Neutrophil (primary cell): Measurements from ENCODE around the gene NSD1.

Experiments used
- H3K27ac ChIP-seq: fragments of 200-600 bp; sonication (generic); 2 replicates; pipeline ENCODE4 v1.5.1; 2016; ENCODE audit warnings: mild to moderate bottlenecking, moderate library complexity
- H3K27me3 ChIP-seq: fragments of 200-600 bp; sonication (generic); 2 replicates; pipeline ENCODE4 v1.6.0; 2016; ENCODE audit warnings: mild to moderate bottlenecking
- H3K36me3 ChIP-seq: fragments of 200-600 bp; sonication (generic); 2 replicates; pipeline ENCODE4 v1.5.1; 2017
- H3K4me1 ChIP-seq, 2 experiments: fragments of 200-600 bp in 1 of 2; sonication (generic) in 1 of 2; 1 replicate in 1 of 2; 2 replicates in 1 of 2; pipeline versions ENCODE4 v1.5.1 to v1.6.1; 2013 to 2016; ENCODE audit warnings: low read depth in 1 of 2, low read length in 1 of 2, mild to moderate bottlenecking in 1 of 2, moderate library complexity in 1 of 2; ENCODE audit not compliant: control insufficient read depth in 1 of 2, insufficient read depth in 1 of 2
- H3K4me3 ChIP-seq, 2 experiments: fragments of 200-600 bp in 1 of 2; sonication (generic) in 1 of 2; 1 replicate in 1 of 2; 2 replicates in 1 of 2; pipeline ENCODE4 v1.5.1; 2013 to 2016; ENCODE audit warnings: low read depth in 1 of 2, low read length in 1 of 2, mild to moderate bottlenecking in 1 of 2, moderate library complexity in 1 of 2
- H3K9me3 ChIP-seq: fragments of 200-600 bp; sonication (generic); 2 replicates; pipeline ENCODE4 v1.5.1; 2016
- TF ChIP-seq, protein P1 (sequence below): fragments of 200-600 bp; sonication (generic); IDR thresholded peaks from 2 replicates; pipeline ENCODE4 v1.5.1; 2016; ENCODE audit warnings: antibody characterized with exemption

The NSD1 gene

DNA sequence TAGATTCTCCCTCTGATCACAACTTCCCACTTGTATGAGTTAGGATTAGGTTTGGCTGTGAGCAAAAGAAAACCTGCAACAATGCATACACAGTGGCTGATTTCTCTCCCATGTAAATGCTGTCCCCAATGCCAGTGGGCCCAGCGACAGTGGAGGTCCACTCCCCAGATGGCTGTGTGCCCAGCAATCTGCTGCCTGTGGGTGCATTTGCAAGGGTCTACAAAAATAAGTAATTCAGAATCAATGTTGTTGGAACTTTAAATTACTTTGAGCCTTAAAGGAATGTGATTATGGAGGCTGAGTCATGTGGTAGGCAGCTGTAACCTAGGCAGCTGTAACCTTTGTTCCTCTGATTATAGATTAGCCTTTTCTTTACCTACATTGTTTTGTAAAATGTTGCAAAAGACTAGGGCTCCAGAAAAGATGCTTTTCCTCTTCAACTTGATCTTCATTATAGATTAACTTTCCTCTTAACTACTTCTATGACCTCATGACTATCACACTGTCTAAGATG lies 192.4 kb downstream of the NSD1 start:
- H3K9me3 ChIP-seq = no peaks in the 10 kb centered on the region
- no peak overlapping the region for H3K4me3 ChIP-seq
- H3K4me1 ChIP-seq = peaks cover 12 to 15% of the 10 kb centered on the region in 2 experiments
- TF ChIP-seq, protein P1, sequence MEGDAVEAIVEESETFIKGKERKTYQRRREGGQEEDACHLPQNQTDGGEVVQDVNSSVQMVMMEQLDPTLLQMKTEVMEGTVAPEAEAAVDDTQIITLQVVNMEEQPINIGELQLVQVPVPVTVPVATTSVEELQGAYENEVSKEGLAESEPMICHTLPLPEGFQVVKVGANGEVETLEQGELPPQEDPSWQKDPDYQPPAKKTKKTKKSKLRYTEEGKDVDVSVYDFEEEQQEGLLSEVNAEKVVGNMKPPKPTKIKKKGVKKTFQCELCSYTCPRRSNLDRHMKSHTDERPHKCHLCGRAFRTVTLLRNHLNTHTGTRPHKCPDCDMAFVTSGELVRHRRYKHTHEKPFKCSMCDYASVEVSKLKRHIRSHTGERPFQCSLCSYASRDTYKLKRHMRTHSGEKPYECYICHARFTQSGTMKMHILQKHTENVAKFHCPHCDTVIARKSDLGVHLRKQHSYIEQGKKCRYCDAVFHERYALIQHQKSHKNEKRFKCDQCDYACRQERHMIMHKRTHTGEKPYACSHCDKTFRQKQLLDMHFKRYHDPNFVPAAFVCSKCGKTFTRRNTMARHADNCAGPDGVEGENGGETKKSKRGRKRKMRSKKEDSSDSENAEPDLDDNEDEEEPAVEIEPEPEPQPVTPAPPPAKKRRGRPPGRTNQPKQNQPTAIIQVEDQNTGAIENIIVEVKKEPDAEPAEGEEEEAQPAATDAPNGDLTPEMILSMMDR = no peak
- H3K27ac ChIP-seq = no peak overlapping the region
- no peaks in the 10 kb centered on the region for H3K27me3 ChIP-seq
- peaks cover 23% of the 10 kb centered on the region for H3K36me3 ChIP-seq

- H3K27ac ChIP-seq = no peak overlapping the region
- H3K9me3 ChIP-seq = no peaks in the 10 kb centered on the region
- TF ChIP-seq, protein P1 = no peak
- no peaks in the 10 kb centered on the region for H3K27me3 ChIP-seq
- H3K4me1 ChIP-seq = peaks cover 11 to 23% of the 10 kb centered on the region in 2 experiments
- no peak overlapping the region for H3K4me3 ChIP-seq
- peaks cover 41% of the 10 kb centered on the region for H3K36me3 ChIP-seq
Measured at GRCh38 chr5:177327539-177328522, 194.3 kb downstream of the NSD1 start.

DNA sequence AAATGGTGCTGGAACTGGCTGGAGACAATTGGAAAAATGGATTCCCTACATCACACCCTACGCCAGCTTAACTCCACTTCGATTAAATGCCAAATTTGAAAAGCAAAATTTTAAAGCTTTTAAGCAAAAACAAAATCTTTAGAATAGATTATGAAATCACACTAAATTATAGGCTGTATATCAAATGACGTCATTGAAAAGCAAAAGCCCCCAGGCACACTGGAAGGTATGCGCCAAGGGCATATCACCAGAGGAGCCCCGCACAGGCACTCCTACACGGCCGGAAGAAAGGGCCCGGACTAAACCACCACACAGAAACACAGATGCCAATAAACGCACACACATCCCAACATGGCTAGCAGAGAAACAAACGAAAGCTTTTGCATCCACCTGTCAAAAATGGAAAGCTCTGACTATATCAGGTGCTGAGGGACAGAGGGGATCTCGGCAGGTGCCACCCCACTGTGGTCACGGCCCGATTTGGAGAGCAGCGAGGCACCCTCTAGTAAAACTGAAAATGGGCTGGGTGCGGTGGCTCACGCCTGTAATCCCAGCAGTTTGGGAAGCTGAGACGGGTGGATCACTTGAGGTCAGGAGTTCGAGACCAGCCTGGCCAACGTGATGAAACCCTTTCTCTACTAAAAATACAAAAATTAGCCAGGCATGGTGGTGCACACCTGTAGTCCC lies 195.1 kb downstream of the NSD1 start:
- H3K27ac ChIP-seq = no peak overlapping the region
- TF ChIP-seq, protein P1 = no peak
- peaks cover 9 to 20% of the 10 kb centered on the region in 2 experiments for H3K4me1 ChIP-seq
- no peaks in the 10 kb centered on the region for H3K27me3 ChIP-seq
- no peaks in the 10 kb centered on the region for H3K9me3 ChIP-seq
- H3K36me3 ChIP-seq = peaks cover 49% of the 10 kb centered on the region
- H3K4me3 ChIP-seq = no peak overlapping the region

- TF ChIP-seq, protein P1 = no peak
- Histone ChIP-seq H3K4me1 (peaks cover 4 to 15% of the 10 kb centered on the region in 2 experiments), H3K36me3 (peaks cover 61% of the 10 kb centered on the region), H3K4me3 (no peak overlapping the region), H3K9me3 (no peaks in the 10 kb centered on the region), H3K27ac (no peak overlapping the region), H3K27me3 (no peaks in the 10 kb centered on the region)
Measured at GRCh38 chr5:177329883-177330282, 196.3 kb downstream of the NSD1 start.

GRCh38 chr5:177330991-177331842 lies 197.6 kb downstream of the NSD1 start:
- Histone ChIP-seq H3K36me3 (peaks cover 74% of the 10 kb centered on the region), H3K27ac (no peak overlapping the region), H3K4me1 (peaks cover 5 to 18% of the 10 kb centered on the region in 2 experiments), H3K27me3 (no peaks in the 10 kb centered on the region), H3K4me3 (no peak overlapping the region), H3K9me3 (no peaks in the 10 kb centered on the region)
- TF ChIP-seq, protein P1 = no peak
